GM12892 (cell line): Measurements from ENCODE around the gene FANCC.
"Not testable (repeated sequence)": the region's sequence is repeated elsewhere in the genome, so short reads cannot be mapped to it uniquely, and the experiment has no call there.

Experiments used
- POLR2A ChIP-seq: IDR thresholded peaks from 2 replicates; pipeline ENCODE4 v1.6.1; 2011; ENCODE audit warnings: low read depth, low read length, control low read depth
- POLR2AphosphoS5 ChIP-seq: IDR thresholded peaks from 2 replicates; pipeline ENCODE4 v1.6.1; 2011; ENCODE audit warnings: low read depth, low read length, control low read depth

GRCh38 chr9:95203019-95203418, 114.5 kb downstream of the FANCC start:
- TF ChIP-seq POLR2AphosphoS5, POLR2A: not testable (repeated sequence)
